RWPE2 (cell line): ENCODE results near the gene ME2.

Source experiments
- ATAC-seq: fragments of 200-7000 bp; cut with Tn5 transposase; 3 replicates; pipeline ENCODE4 v1.9.1; 2021; ENCODE audit warnings: low read depth
- DNase-seq: peaks from one replicate; pipeline ENCODE4 v3.0.0-alpha.2; 2020; ENCODE audit warnings: low spot score
- H3K27ac ChIP-seq: fragments of 450-650 bp; 2 replicates; pipeline ENCODE4 v1.5.1; 2017; ENCODE audit warnings: mild to moderate bottlenecking; ENCODE audit not compliant: poor library complexity, severe bottlenecking
- H3K27me3 ChIP-seq: fragments of 250-450 bp; sonication (Bioruptor Pico); 2 replicates; pipeline ENCODE4 v1.5.1; 2021; ENCODE audit warnings: mild to moderate bottlenecking, moderate library complexity; ENCODE audit not compliant: insufficient read depth, poor library complexity, severe bottlenecking
- H3K36me3 ChIP-seq: fragments of 250-450 bp; sonication (Bioruptor Pico); 2 replicates; pipeline ENCODE4 v1.5.1; 2020; ENCODE audit warnings: low read depth, mild to moderate bottlenecking, moderate library complexity
- H3K4me1 ChIP-seq: fragments of 250-450 bp; sonication (Bioruptor Pico); 2 replicates; pipeline ENCODE4 v1.5.1; 2021; ENCODE audit warnings: mild to moderate bottlenecking, moderate library complexity; ENCODE audit not compliant: insufficient read depth, poor library complexity, severe bottlenecking
- H3K4me3 ChIP-seq: fragments of 250-450 bp; sonication (Bioruptor Pico); 2 replicates; pipeline ENCODE4 v1.5.1; 2021; ENCODE audit warnings: mild to moderate bottlenecking, moderate library complexity; ENCODE audit not compliant: severe bottlenecking
- H3K9me3 ChIP-seq: fragments of 250-450 bp; sonication (Bioruptor Pico); 2 replicates; pipeline ENCODE4 v1.5.1; 2021; ENCODE audit warnings: mild to moderate bottlenecking, moderate library complexity; ENCODE audit not compliant: severe bottlenecking
- TF ChIP-seq, protein P1 (sequence below): fragments of 450-650 bp; IDR thresholded peaks from one replicate; pipeline ENCODE4 v1.5.1; 2017; ENCODE audit warnings: mild to moderate bottlenecking, moderate library complexity; ENCODE audit not compliant: poor library complexity, severe bottlenecking

Gene ME2

DNA sequence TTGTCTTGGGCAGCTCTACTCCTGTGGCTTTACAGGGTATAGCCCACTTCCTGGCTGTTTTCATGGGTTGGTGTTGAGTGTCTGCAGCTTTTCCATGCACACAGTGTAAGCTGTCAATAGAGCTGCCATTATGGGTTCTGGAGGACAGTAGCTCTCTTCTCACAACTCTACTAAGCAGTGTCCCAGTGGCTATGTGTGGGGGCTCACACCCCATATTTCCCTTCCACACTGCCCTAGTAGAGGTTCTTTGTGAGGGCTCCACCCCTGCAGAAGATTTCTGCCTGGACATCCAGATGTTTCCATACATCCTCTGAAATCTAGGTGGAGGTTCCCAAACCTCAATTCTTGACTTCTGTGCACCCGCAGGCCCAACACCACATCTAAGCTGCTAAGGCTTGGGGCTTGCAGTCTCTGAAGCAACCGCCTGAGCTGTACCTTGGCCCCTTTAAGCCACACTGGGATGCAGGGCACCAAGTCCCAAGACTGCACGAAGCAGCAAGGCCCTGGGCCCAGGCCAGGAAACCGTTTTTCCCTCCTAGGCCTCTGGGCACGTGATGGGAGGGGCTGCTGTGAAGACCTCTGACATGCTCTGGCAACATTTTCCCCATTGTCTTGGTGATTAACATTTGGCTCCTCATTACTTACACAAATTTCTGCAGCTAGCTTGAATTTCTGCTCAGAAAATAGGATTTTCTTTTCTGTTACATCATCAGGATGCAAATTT is 98.3 kb downstream of the ME2 start:
- ATAC-seq, result no peak
- DNase-seq, result no peak
- Histone ChIP-seq H3K27ac (no peak overlapping the region), H3K9me3 (peaks cover 3% of the 10 kb centered on the region), H3K4me3 (no peak overlapping the region), H3K4me1 (no peaks in the 10 kb centered on the region), H3K27me3 (no peaks in the 10 kb centered on the region), H3K36me3 (peaks cover 14% of the 10 kb centered on the region)
- TF ChIP-seq, protein P1, sequence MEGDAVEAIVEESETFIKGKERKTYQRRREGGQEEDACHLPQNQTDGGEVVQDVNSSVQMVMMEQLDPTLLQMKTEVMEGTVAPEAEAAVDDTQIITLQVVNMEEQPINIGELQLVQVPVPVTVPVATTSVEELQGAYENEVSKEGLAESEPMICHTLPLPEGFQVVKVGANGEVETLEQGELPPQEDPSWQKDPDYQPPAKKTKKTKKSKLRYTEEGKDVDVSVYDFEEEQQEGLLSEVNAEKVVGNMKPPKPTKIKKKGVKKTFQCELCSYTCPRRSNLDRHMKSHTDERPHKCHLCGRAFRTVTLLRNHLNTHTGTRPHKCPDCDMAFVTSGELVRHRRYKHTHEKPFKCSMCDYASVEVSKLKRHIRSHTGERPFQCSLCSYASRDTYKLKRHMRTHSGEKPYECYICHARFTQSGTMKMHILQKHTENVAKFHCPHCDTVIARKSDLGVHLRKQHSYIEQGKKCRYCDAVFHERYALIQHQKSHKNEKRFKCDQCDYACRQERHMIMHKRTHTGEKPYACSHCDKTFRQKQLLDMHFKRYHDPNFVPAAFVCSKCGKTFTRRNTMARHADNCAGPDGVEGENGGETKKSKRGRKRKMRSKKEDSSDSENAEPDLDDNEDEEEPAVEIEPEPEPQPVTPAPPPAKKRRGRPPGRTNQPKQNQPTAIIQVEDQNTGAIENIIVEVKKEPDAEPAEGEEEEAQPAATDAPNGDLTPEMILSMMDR, result no peak

DNA sequence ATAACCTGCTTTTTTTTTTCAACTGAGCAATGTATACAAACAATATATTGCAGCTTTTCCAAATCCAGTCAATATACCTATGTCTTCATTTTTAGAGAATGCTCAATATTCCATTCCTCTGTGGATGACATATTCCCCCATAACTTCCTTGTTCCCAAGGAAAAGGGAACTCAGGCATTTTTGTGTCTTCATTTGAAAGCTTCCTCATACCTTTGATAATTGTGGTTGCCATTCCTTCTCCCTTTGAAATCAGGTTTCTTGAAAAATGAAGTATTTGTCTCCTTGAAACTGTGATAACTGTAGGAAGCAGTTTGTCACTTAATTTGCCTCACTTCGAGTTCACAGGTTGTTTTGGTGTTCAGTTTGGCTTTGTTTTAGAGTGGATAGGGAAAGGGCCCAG is 102.5 kb downstream of the ME2 start:
- TF ChIP-seq, protein P1, result no peak
- H3K9me3 ChIP-seq, result peaks cover 3% of the 10 kb centered on the region
- ATAC-seq (no peak), DNase-seq (no peak)
- no peak overlapping the region for H3K4me3 ChIP-seq
- no peak overlapping the region for H3K27ac ChIP-seq
- no peaks in the 10 kb centered on the region for H3K27me3 ChIP-seq
- H3K4me1 ChIP-seq, result no peaks in the 10 kb centered on the region
- peaks cover 14% of the 10 kb centered on the region for H3K36me3 ChIP-seq

DNA sequence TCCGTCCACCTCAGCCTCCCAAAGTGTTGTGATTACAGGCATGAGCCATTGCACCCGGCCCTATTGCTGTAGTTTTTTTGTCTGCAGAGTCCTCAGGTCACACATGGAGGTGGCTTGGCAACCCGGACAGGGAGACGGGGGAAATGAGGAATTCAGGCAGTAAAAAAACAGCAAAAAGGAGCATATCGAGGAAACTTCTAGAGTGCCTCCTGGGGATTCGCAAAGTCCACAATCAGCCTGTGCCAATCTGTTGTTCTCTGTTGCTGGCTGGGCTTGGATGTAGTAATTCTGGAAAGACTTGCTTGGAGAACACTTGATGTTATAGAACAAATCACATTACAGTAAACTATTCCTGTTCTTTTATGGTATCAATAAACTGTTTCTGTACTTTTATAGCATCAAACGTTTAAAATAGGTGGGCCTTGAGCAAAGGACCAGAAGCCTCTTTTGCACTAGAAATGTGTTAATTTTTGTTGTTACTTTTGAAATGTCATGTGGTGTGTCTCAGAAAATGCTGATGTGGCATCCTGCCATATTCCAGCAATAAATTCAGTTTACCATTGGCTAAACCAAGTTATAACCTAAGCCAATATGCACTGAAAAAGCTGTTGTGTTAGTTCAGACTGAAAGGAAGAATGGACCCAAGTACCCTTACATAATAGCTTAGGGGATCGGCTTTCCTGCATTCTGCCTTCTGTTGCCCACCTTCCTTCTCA is 103.3 kb downstream of the ME2 start:
- H3K27ac ChIP-seq, result no peak overlapping the region
- TF ChIP-seq, protein P1, result no peak

DNA sequence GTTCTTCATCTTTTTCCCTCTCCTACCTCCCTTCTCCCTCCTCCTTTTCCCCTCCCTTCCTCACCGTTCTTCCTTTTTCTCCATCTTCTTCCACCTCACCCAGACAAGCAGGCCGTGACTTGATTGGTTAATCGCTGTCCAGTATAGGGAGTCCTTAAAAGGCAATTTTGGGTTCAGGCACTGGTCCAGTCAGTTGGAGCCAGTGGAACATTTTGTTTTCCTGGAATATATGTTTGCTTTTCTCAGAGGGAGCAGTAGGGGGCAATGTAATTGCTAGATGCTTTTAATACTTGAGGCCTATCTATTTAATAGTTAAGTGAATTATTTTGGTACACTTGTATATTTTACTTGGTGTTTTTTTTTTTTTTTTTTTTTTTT is 103.9 kb downstream of the ME2 start:
- Histone ChIP-seq H3K27ac (no peak overlapping the region), H3K9me3 (no peaks in the 10 kb centered on the region), H3K4me3 (no peak overlapping the region), H3K4me1 (no peaks in the 10 kb centered on the region), H3K27me3 (no peaks in the 10 kb centered on the region), H3K36me3 (peaks cover 1% of the 10 kb centered on the region)
- TF ChIP-seq, protein P1, result no peak
- DNase-seq (no peak), ATAC-seq (no peak)

More for the DNA sequence above, 103.3 kb downstream of the ME2 start:
- Histone ChIP-seq H3K4me3 (no peak overlapping the region), H3K27me3 (no peaks in the 10 kb centered on the region), H3K9me3 (peaks cover 1% of the 10 kb centered on the region), H3K36me3 (peaks cover 7% of the 10 kb centered on the region), H3K4me1 (no peaks in the 10 kb centered on the region)
- ATAC-seq (no peak), DNase-seq (no peak)
